Stomach (tissue), 4 donors: ENCODE data around the gene SMARCD2.

Experiments used
- EP300 ChIP-seq: sonication (generic); formaldehyde crosslinking; IDR thresholded peaks from one replicate; pipeline ENCODE4 v1.6.1; 2017; ENCODE audit warnings: antibody characterized with exemption
- TF ChIP-seq, protein P1 (sequence below), 7 experiments: fragments of 450-650 bp in 4 of 7; fragments of 200-600 bp in 3 of 7; sonication (generic) in 3 of 7; IDR thresholded peaks; one replicate each; pipeline ENCODE4 v1.5.1; 2016 to 2019; ENCODE audit warnings: antibody characterized with exemption in 7 of 7, control low read depth in 2 of 7, mild to moderate bottlenecking in 1 of 7

DNA sequence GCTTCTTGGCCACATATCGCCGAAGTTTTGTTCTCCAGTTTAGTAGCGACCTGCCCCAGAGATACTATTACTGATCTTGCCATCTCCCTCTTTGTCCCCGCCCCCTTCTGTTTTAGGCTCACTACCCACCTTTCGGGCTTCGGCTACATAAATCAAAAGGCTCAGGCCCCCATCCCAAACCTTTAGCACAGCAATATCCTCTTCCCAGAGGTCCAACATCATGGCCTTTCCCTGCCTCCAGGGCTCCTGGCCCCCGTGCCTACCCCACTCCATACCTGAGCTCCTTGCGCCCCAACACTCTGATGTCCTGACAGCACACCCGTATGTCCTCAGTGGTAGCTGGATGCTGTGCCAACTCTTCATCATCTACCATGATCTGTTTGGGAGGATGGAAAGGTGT is 18.1 kb downstream of the SMARCD2 start:
- TF ChIP-seq, protein P1, sequence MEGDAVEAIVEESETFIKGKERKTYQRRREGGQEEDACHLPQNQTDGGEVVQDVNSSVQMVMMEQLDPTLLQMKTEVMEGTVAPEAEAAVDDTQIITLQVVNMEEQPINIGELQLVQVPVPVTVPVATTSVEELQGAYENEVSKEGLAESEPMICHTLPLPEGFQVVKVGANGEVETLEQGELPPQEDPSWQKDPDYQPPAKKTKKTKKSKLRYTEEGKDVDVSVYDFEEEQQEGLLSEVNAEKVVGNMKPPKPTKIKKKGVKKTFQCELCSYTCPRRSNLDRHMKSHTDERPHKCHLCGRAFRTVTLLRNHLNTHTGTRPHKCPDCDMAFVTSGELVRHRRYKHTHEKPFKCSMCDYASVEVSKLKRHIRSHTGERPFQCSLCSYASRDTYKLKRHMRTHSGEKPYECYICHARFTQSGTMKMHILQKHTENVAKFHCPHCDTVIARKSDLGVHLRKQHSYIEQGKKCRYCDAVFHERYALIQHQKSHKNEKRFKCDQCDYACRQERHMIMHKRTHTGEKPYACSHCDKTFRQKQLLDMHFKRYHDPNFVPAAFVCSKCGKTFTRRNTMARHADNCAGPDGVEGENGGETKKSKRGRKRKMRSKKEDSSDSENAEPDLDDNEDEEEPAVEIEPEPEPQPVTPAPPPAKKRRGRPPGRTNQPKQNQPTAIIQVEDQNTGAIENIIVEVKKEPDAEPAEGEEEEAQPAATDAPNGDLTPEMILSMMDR (IDR thresholded peaks at IDR 0.05): no peak
- TF ChIP-seq EP300: no peak
